OCI-LY1 (cell line): ENCODE data around the gene RFX4.

Source experiments
- H2AFZ ChIP-seq: fragments of 200-600 bp; sonication (generic), shearing (Covaris generic); 2 replicates; pipeline ENCODE4 v1.6.0; 2014; ENCODE audit warnings: antibody characterized with exemption, mild to moderate bottlenecking, low read length
- H3F3A ChIP-seq: fragments of 200-600 bp; sonication (generic), shearing (Covaris generic); 2 replicates; pipeline ENCODE4 v1.6.0; 2014; ENCODE audit warnings: mild to moderate bottlenecking, antibody characterized with exemption, low read length, moderate library complexity; ENCODE audit not compliant: insufficient read depth
- H3K27ac ChIP-seq: fragments of 200-600 bp; sonication (generic); 2 replicates; pipeline ENCODE4 v1.5.1; 2014; ENCODE audit warnings: low read length, mixed run types, mild to moderate bottlenecking, low read depth; ENCODE audit not compliant: poor library complexity, severe bottlenecking
- H3K27me3 ChIP-seq: fragments of 200-600 bp; sonication (generic); 2 replicates; pipeline ENCODE4 v1.6.0; 2014; ENCODE audit warnings: antibody characterized with exemption, mild to moderate bottlenecking, low read length, moderate library complexity; ENCODE audit not compliant: insufficient read depth
- H3K36me3 ChIP-seq: fragments of 200-600 bp; sonication (generic); 2 replicates; pipeline ENCODE4 v1.6.1; 2014; ENCODE audit warnings: mild to moderate bottlenecking, antibody characterized with exemption, low read length, moderate library complexity, mixed read lengths; ENCODE audit not compliant: insufficient read depth
- H3K4me1 ChIP-seq: fragments of 200-600 bp; sonication (generic); 2 replicates; pipeline ENCODE4 v1.5.1; 2014; ENCODE audit warnings: mild to moderate bottlenecking, low read length, moderate library complexity; ENCODE audit not compliant: insufficient read depth, severe bottlenecking
- H3K4me2 ChIP-seq: fragments of 200-600 bp; sonication (generic), shearing (Covaris generic); 2 replicates; pipeline ENCODE4 v1.6.1; 2014; ENCODE audit warnings: low read length
- H3K4me3 ChIP-seq: fragments of 200-600 bp; sonication (generic); 2 replicates; pipeline ENCODE4 v1.5.1; 2014; ENCODE audit warnings: low read length, low read depth, mild to moderate bottlenecking, mixed read lengths; ENCODE audit not compliant: poor library complexity, severe bottlenecking
- H3K79me2 ChIP-seq: fragments of 200-600 bp; shearing (Covaris generic); 2 replicates; pipeline ENCODE4 v1.6.1; 2016; ENCODE audit warnings: mixed run types, low read length, mixed read lengths; ENCODE audit not compliant: insufficient read depth
- H3K9ac ChIP-seq: fragments of 200-600 bp; sonication (generic), shearing (Covaris generic); 2 replicates; pipeline ENCODE4 v1.6.1; 2014; ENCODE audit warnings: mild to moderate bottlenecking, low read length, mixed read lengths
- H3K9me2 ChIP-seq: fragments of 200-600 bp; sonication (generic), shearing (Covaris generic); 2 replicates; pipeline ENCODE4 v1.6.1; 2014; ENCODE audit warnings: low read depth, mild to moderate bottlenecking, low read length, mixed read lengths
- H3K9me3 ChIP-seq: fragments of 200-600 bp; shearing (Covaris generic); 2 replicates; pipeline ENCODE4 v1.6.1; 2014; ENCODE audit warnings: low read length, mixed read lengths
- H4K20me1 ChIP-seq: fragments of 200-600 bp; sonication (generic), shearing (Covaris generic); 2 replicates; pipeline ENCODE4 v1.6.0; 2016; ENCODE audit warnings: mild to moderate bottlenecking, low read length; ENCODE audit not compliant: insufficient read depth
- CTCF ChIP-seq: fragments of 200-600 bp; sonication (generic), shearing (Covaris generic); IDR thresholded peaks from 2 replicates; pipeline ENCODE4 v1.5.1; 2017; ENCODE audit warnings: mild to moderate bottlenecking, antibody characterized with exemption, low read length, moderate library complexity, mixed read lengths
- EZH2 ChIP-seq: fragments of 200-600 bp; sonication (generic), shearing (Covaris generic); IDR thresholded peaks from 2 replicates; pipeline ENCODE4 v1.8.0; 2017; ENCODE audit warnings: borderline replicate concordance, mixed run types, mild to moderate bottlenecking, antibody characterized with exemption, low read length, moderate library complexity, mixed read lengths

Gene RFX4

GRCh38 chr12:106586278-106586802 is 3.5 kb downstream of the RFX4 start:
- Histone ChIP-seq H3K4me2 (no peak overlapping the region), H3K9me2 (no peaks in the 10 kb centered on the region), H3K27ac (no peak overlapping the region), H3K4me1 (no peaks in the 10 kb centered on the region), H3K9me3 (no peaks in the 10 kb centered on the region), H3K36me3 (no peaks in the 10 kb centered on the region), H3K27me3 (no peaks in the 10 kb centered on the region), H3K9ac (no peak overlapping the region), H3K79me2 (no peaks in the 10 kb centered on the region), H3K4me3 (no peak overlapping the region), H4K20me1 (no peaks in the 10 kb centered on the region), H2AFZ (no peak overlapping the region), H3F3A (no peaks in the 10 kb centered on the region)
- TF ChIP-seq EZH2 (no peak), CTCF (no peak)

- H3K4me1 ChIP-seq: no peaks in the 10 kb centered on the region
- H3K27ac ChIP-seq: no peak overlapping the region
- no peaks in the 10 kb centered on the region for H3K27me3 ChIP-seq
- no peak overlapping the region for H2AFZ ChIP-seq
- H4K20me1 ChIP-seq: no peaks in the 10 kb centered on the region
- H3K9me3 ChIP-seq: no peaks in the 10 kb centered on the region
- H3K36me3 ChIP-seq: no peaks in the 10 kb centered on the region
- no peaks in the 10 kb centered on the region for H3K79me2 ChIP-seq
- H3K9me2 ChIP-seq: no peaks in the 10 kb centered on the region
- no peak overlapping the region for H3K4me3 ChIP-seq
- no peak for TF ChIP-seq EZH2
- TF ChIP-seq CTCF: no peak
- no peak overlapping the region for H3K9ac ChIP-seq
- no peak overlapping the region for H3K4me2 ChIP-seq
- H3F3A ChIP-seq: no peaks in the 10 kb centered on the region
These were observed 4.2 kb downstream of the RFX4 start for GRCh38 chr12:106586803-106587684.

GRCh38 chr12:106588771-106589170 is 6.0 kb downstream of the RFX4 start:
- H3K9me2 ChIP-seq: no peaks in the 10 kb centered on the region
- no peaks in the 10 kb centered on the region for H3K9me3 ChIP-seq
- H3K36me3 ChIP-seq: no peaks in the 10 kb centered on the region
- no peaks in the 10 kb centered on the region for H4K20me1 ChIP-seq
- H3K4me2 ChIP-seq: no peak overlapping the region
- no peak overlapping the region for H3K9ac ChIP-seq
- H3F3A ChIP-seq: no peaks in the 10 kb centered on the region
- no peak overlapping the region for H3K27ac ChIP-seq
- no peaks in the 10 kb centered on the region for H3K4me1 ChIP-seq
- no peak overlapping the region for H3K4me3 ChIP-seq
- TF ChIP-seq CTCF (no peak), EZH2 (no peak)
- no peaks in the 10 kb centered on the region for H3K27me3 ChIP-seq
- no peaks in the 10 kb centered on the region for H3K79me2 ChIP-seq
- no peak overlapping the region for H2AFZ ChIP-seq
